WTC11 (cell line): ENCODE data around the gene LCNL1.

ENCODE experiments used
- JUN ChIP-seq: sonication (generic); formaldehyde crosslinking; IDR thresholded peaks from 2 replicates; pipeline ENCODE4 v1.8.0; 2023; ENCODE audit warnings: mild to moderate bottlenecking, missing genetic modification reagents
- SMAD3 ChIP-seq: sonication (generic); formaldehyde crosslinking; IDR thresholded peaks from 2 replicates; pipeline ENCODE4 v1.8.0; 2022; ENCODE audit warnings: missing genetic modification reagents, mild to moderate bottlenecking, borderline replicate concordance
- TCF7 ChIP-seq: sonication (generic); formaldehyde crosslinking; IDR thresholded peaks from 2 replicates; pipeline ENCODE4 v1.8.0; 2022; ENCODE audit warnings: mild to moderate bottlenecking, low read depth, missing genetic modification reagents, moderate library complexity
- TF ChIP-seq, protein P1 (sequence below): sonication (generic); formaldehyde crosslinking; IDR thresholded peaks from 2 replicates; pipeline ENCODE4 v1.8.1; 2023; ENCODE audit warnings: mild to moderate bottlenecking, missing genetic modification reagents
- TF ChIP-seq, protein P2 (sequence below): fragments of 200-600 bp; IDR thresholded peaks from 2 replicates; pipeline ENCODE4 v1.8.0; 2022; ENCODE audit warnings: antibody characterized with exemption

DNA sequence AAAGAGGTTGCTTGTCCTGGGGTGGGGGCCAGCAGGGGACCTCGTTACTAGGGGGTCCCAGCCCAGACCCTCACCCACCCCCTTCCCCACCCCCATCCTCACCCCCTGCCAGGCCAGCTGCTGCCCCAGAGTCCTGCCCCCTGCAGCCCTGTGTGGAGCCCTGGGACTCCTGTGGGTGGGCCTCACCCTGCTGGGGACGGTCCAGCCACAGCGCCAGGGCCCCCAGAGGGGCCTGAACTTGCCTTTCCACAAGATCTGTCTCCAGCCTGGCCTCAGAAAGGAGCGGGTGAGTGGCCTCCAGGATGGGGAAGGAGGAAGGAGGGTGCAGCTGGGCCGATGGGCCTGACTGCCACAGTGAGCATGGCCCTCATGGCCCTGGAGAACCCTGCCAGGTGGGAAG is 13.0 kb upstream of the LCNL1 start:
- TF ChIP-seq, protein P1, sequence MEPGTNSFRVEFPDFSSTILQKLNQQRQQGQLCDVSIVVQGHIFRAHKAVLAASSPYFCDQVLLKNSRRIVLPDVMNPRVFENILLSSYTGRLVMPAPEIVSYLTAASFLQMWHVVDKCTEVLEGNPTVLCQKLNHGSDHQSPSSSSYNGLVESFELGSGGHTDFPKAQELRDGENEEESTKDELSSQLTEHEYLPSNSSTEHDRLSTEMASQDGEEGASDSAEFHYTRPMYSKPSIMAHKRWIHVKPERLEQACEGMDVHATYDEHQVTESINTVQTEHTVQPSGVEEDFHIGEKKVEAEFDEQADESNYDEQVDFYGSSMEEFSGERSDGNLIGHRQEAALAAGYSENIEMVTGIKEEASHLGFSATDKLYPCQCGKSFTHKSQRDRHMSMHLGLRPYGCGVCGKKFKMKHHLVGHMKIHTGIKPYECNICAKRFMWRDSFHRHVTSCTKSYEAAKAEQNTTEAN (CRISPR knock-in tag) = no peak
- TF ChIP-seq, protein P2, sequence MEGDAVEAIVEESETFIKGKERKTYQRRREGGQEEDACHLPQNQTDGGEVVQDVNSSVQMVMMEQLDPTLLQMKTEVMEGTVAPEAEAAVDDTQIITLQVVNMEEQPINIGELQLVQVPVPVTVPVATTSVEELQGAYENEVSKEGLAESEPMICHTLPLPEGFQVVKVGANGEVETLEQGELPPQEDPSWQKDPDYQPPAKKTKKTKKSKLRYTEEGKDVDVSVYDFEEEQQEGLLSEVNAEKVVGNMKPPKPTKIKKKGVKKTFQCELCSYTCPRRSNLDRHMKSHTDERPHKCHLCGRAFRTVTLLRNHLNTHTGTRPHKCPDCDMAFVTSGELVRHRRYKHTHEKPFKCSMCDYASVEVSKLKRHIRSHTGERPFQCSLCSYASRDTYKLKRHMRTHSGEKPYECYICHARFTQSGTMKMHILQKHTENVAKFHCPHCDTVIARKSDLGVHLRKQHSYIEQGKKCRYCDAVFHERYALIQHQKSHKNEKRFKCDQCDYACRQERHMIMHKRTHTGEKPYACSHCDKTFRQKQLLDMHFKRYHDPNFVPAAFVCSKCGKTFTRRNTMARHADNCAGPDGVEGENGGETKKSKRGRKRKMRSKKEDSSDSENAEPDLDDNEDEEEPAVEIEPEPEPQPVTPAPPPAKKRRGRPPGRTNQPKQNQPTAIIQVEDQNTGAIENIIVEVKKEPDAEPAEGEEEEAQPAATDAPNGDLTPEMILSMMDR = no peak
- no peak for TF ChIP-seq TCF7
- no peak for TF ChIP-seq SMAD3 (CRISPR knock-in tag)
- no peak for TF ChIP-seq JUN (CRISPR knock-in tag)
